SU-DHL-6 (cell line): ENCODE data around the gene WNT16.
"Not testable (repeated sequence)": the region's sequence is repeated elsewhere in the genome, so short reads cannot be mapped to it uniquely, and the experiment has no call there.

Experiments used
- H2AFZ ChIP-seq: fragments of 200-600 bp; sonication (generic); 2 replicates; pipeline ENCODE4 v1.6.1; 2014; ENCODE audit warnings: low read depth, mild to moderate bottlenecking, moderate library complexity, mixed read lengths, antibody characterized with exemption, low read length; ENCODE audit not compliant: severe bottlenecking
- H3F3A ChIP-seq: fragments of 200-600 bp; shearing (Covaris generic); 2 replicates; pipeline ENCODE4 v1.6.0; 2016; ENCODE audit warnings: antibody characterized with exemption, mild to moderate bottlenecking; ENCODE audit not compliant: insufficient read depth
- H3K27ac ChIP-seq: fragments of 200-600 bp; sonication (generic); 2 replicates; pipeline ENCODE4 v1.5.1; 2016; ENCODE audit warnings: low read depth, mild to moderate bottlenecking, low read length, moderate library complexity, mixed read lengths
- H3K27me3 ChIP-seq: fragments of 200-600 bp; sonication (generic), shearing (Covaris generic); 2 replicates; pipeline ENCODE4 v1.6.0; 2014; ENCODE audit warnings: mild to moderate bottlenecking, low read length
- H3K36me3 ChIP-seq: fragments of 200-600 bp; sonication (generic); 2 replicates; pipeline ENCODE4 v1.6.1; 2014; ENCODE audit warnings: mild to moderate bottlenecking, low read length, mixed read lengths
- H3K4me2 ChIP-seq: fragments of 300-600, 200-600 bp; shearing (Covaris generic), sonication (generic); 2 replicates; pipeline ENCODE4 v1.6.0; 2014; ENCODE audit warnings: low read length, low read depth, mild to moderate bottlenecking; ENCODE audit not compliant: poor library complexity, severe bottlenecking
- H3K4me3 ChIP-seq: fragments of 200-600 bp; sonication (generic); 2 replicates; pipeline ENCODE4 v1.5.1; 2014; ENCODE audit warnings: antibody characterized with exemption, low read length, mild to moderate bottlenecking, mixed read lengths; ENCODE audit not compliant: insufficient read depth, poor library complexity, severe bottlenecking
- H3K79me2 ChIP-seq: fragments of 200-600 bp; sonication (generic); 2 replicates; pipeline ENCODE4 v1.6.1; 2014; ENCODE audit warnings: mild to moderate bottlenecking, low read length, moderate library complexity; ENCODE audit not compliant: insufficient read depth
- H3K9ac ChIP-seq: fragments of 200-600 bp; sonication (generic); 2 replicates; pipeline ENCODE4 v1.7.0; 2014; ENCODE audit warnings: mild to moderate bottlenecking, low read length
- H3K9me2 ChIP-seq: fragments of 200-600 bp; sonication (generic); replicated peaks from 2 replicates; pipeline ENCODE4 v1.6.1; 2014; ENCODE audit warnings: low read length; ENCODE audit not compliant: insufficient read depth
- H3K9me3 ChIP-seq: fragments of 200-600 bp; sonication (generic); 2 replicates; pipeline ENCODE4 v1.6.1; 2014; ENCODE audit warnings: low read length, mixed read lengths; ENCODE audit not compliant: insufficient read depth
- H4K20me1 ChIP-seq: fragments of 200-600 bp; sonication (generic); 2 replicates; pipeline ENCODE4 v1.6.1; 2014; ENCODE audit warnings: low read depth, mild to moderate bottlenecking, antibody characterized with exemption, low read length, moderate library complexity, mixed read lengths
- EZH2phosphoT487 ChIP-seq: fragments of 200-600 bp; sonication (generic), shearing (Covaris generic); conservative IDR thresholded peaks from 2 replicates; pipeline ENCODE4 v1.6.1; 2018; ENCODE audit warnings: mild to moderate bottlenecking, antibody characterized with exemption, low read length, moderate library complexity, mixed read lengths
- TF ChIP-seq, protein P1 (sequence below): fragments of 200-600 bp; sonication (generic); IDR thresholded peaks from one replicate; pipeline ENCODE4 v1.5.1; 2017; ENCODE audit warnings: antibody characterized with exemption, mild to moderate bottlenecking, low read length, moderate library complexity; ENCODE audit not compliant: insufficient read depth, poor library complexity, severe bottlenecking

Gene WNT16

DNA sequence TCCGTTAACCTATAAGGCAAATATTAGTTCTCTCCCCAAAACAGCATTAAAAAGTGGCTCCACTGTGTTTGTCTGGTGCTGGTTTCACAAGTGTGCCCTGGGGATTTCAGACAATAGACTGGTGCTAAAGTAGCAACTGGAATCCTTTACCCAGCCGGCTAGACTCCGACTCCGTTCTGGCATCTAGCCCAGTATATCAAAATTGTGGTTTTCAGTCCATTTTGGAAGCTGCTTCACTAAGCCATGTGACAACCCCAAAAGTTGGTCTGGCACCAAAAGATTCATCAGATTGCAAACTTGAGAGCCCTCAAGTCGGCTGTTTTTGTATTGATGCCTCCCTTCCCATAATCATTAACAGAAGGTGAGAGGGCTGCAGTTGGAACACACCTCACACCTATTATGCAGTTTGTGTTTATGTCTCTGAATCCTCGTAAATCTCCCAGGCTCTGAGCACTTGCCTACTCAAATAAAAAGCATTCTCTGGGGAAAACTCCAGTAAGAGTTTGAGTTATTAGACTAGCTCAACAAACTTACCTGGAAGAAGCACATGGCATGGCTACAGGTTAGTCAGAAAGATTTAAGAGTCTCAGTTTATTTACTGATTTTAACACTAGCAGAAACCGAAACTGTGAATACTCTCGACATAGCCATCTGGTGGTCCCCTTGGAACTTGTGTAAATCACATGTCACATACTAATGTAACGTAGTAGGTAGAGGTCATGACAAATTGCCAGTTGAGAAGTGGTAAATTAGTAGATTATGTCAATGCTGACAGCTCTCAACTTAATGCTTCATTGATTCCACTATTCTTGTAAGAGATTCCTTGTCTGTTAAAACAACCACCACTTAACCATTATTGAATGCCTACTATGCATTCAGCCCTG is 14.8 kb upstream of the WNT16 start:
- Histone ChIP-seq H3K36me3 (no peaks in the 10 kb centered on the region), H3F3A (no peaks in the 10 kb centered on the region), H3K4me2 (no peak overlapping the region), H2AFZ (no peak overlapping the region), H3K9ac (no peak overlapping the region), H3K9me2 (no peaks in the 10 kb centered on the region), H3K9me3 (no peaks in the 10 kb centered on the region), H3K79me2 (no peaks in the 10 kb centered on the region), H4K20me1 (no peaks in the 10 kb centered on the region), H3K4me3 (no peak overlapping the region), H3K27ac (no peak overlapping the region), H3K27me3 (no peaks in the 10 kb centered on the region)
- TF ChIP-seq EZH2phosphoT487: no peak
- TF ChIP-seq, protein P1, sequence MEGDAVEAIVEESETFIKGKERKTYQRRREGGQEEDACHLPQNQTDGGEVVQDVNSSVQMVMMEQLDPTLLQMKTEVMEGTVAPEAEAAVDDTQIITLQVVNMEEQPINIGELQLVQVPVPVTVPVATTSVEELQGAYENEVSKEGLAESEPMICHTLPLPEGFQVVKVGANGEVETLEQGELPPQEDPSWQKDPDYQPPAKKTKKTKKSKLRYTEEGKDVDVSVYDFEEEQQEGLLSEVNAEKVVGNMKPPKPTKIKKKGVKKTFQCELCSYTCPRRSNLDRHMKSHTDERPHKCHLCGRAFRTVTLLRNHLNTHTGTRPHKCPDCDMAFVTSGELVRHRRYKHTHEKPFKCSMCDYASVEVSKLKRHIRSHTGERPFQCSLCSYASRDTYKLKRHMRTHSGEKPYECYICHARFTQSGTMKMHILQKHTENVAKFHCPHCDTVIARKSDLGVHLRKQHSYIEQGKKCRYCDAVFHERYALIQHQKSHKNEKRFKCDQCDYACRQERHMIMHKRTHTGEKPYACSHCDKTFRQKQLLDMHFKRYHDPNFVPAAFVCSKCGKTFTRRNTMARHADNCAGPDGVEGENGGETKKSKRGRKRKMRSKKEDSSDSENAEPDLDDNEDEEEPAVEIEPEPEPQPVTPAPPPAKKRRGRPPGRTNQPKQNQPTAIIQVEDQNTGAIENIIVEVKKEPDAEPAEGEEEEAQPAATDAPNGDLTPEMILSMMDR: no peak

DNA sequence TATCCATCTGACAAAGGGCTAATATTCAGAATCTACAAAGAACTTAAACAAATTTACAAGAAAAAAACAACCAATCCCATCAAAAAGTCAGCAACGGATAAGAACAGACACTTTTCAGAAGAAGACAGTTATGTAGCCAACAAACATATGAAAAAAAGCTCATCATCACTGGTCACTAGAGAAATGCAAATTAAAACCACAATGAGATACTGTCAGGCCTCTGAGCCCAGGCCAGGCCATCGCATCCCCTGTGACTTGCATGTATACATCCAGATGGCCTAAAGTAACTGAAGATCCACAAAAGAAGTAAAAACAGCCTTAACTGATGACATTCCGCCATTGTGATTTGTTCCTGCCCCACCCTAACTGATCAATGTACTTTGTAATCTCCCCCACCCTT is 13.6 kb upstream of the WNT16 start:
- not testable (repeated sequence) for H2AFZ ChIP-seq, H3K9me3 ChIP-seq, H3K9ac ChIP-seq, H3K27ac ChIP-seq, H3K4me3 ChIP-seq, H3K36me3 ChIP-seq, H4K20me1 ChIP-seq, H3K9me2 ChIP-seq, H3K79me2 ChIP-seq, H3K4me2 ChIP-seq, H3K27me3 ChIP-seq, H3F3A ChIP-seq

DNA sequence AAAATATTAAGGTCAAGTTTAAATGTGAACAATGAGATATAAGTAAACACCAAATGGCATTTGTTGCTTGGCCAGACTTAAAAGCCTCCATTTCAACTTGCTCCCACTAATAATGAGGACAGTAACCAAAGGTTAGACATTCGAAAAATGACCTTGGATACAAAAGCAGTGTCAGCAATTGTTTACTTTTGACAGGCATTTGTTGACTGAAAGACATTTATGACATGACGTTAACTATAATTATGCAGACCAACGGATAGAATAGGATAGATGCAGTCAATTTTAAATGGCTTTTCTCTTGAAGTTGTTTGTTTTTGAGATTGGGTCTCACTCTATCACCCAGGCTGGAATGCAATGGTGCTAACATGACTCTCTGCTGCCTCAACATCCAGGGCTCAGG is 6.3 kb upstream of the WNT16 start:
- no peak overlapping the region for H3K9ac ChIP-seq
- H3F3A ChIP-seq: no peaks in the 10 kb centered on the region
- TF ChIP-seq, protein P1: no peak
- TF ChIP-seq EZH2phosphoT487: no peak
- no peak overlapping the region for H3K4me3 ChIP-seq
- no peaks in the 10 kb centered on the region for H4K20me1 ChIP-seq
- H2AFZ ChIP-seq: no peak overlapping the region
- H3K9me3 ChIP-seq: no peaks in the 10 kb centered on the region
- H3K4me2 ChIP-seq: no peak overlapping the region
- H3K9me2 ChIP-seq: no peaks in the 10 kb centered on the region
- H3K36me3 ChIP-seq: no peaks in the 10 kb centered on the region
- H3K27me3 ChIP-seq: no peaks in the 10 kb centered on the region
- H3K27ac ChIP-seq: no peak overlapping the region
- no peaks in the 10 kb centered on the region for H3K79me2 ChIP-seq

DNA sequence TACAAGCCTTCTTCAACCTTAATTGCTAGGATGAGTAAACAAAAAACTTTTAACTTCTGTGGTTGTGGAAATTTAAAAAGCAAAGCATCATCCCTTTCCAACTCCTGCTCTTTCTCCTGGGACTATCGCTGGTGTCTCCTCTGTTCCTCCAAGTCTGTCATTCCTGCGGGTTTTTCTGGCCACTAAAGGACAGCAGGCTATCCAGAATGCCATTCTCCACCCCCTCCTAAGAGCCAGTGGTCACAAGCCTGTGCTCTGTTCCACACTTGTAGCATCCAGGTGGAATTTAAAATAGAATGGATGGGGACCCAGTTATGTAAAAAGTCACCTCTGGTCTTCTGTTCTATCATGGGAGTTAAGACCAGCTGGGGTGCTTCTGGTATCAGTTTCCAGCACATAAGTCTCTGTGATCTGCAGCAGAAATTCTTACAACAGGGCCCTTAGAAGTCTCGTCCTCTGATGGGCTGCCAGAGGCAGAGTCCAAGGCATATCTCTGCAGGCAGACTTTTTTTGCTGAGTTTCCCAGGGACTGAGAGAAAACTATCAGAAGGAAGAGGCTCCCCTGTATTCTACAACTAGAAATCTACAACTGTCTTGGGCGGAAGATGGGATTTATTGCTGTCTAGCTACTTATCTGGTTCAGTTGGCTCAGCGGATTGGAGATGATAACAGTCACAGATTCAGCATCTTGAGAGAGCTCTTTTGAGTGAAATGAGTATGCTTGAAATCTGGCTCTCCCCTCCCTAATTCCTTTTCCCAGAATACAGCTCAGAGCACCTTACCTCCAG is 5.1 kb upstream of the WNT16 start:
- H3K9ac ChIP-seq: no peak overlapping the region

More for the DNA sequence above, 5.1 kb upstream of the WNT16 start:
- Histone ChIP-seq H3K4me2 (no peak overlapping the region), H3K4me3 (no peak overlapping the region), H3K9me3 (no peaks in the 10 kb centered on the region), H2AFZ (no peak overlapping the region), H3K27ac (no peak overlapping the region), H3F3A (no peaks in the 10 kb centered on the region), H3K9me2 (no peaks in the 10 kb centered on the region), H3K79me2 (no peaks in the 10 kb centered on the region), H4K20me1 (no peaks in the 10 kb centered on the region), H3K36me3 (no peaks in the 10 kb centered on the region), H3K27me3 (no peaks in the 10 kb centered on the region)
- TF ChIP-seq EZH2phosphoT487: no peak
- TF ChIP-seq, protein P1: no peak
